ENCODE data around the gene NDC1.
"Not testable (repeated sequence)": the region's sequence is repeated elsewhere in the genome, so short reads cannot be mapped to it uniquely, and the experiment has no call there.

The NDC1 gene

DNA sequence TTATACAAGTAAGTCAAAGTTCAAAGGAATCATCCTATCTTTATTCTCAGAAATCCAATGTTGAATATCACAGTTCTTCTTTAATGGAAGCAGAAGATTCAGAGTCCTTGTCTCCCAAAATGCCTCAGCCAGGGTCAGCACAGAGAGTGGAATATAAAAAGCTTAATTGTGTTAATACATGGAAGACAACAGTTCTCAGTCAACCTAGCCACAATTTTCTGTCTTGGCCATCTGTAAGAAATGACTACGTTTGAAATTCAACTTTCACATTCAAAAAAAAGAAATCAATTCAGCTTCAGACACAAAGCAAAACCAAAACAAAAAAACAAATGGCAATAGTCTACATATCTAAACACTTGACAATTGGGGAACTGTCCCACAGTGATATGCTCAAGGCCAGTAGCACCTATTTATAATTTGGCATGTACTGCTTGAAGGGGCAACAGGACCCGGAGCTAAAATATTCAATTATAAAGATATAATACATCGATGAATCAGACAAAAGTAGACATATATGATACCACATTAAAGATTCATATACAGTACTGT, 71.8 kb downstream of the NDC1 start:
- TF ChIP-seq TCF4 (CRISPR knock-in tag; IDR thresholded peaks at IDR 0.05; ENCODE audit: borderline replicate concordance) (no peak), ZFP30 (CRISPR knock-in tag; IDR thresholded peaks at IDR 0.05) (no peak)
- no peak for ATAC-seq

DNA sequence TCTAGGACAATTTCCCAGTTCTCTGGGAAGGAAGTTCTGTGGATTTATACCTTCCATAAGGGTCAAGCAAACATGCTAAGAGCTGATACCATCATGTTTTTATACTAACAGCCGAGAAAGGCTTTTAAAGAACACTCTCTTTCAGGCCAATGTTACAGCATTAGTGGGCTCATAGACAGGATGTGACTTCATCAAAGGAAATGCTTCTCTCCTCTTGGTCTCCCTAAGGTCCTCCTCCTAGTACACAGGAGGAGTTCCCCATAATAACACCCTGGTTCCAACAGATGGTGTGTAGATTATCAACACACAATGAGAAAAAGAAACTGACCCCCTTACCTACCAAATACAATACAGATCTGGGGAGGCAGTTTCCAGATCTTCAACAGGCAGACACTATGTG, 72.4 kb downstream of the NDC1 start:
- ATAC-seq: no peak
- no peak for TF ChIP-seq ZNF8 (CRISPR knock-in tag; IDR thresholded peaks at IDR 0.05)
- no peak for TF ChIP-seq ESRRG (CRISPR knock-in tag; IDR thresholded peaks at IDR 0.05)

DNA sequence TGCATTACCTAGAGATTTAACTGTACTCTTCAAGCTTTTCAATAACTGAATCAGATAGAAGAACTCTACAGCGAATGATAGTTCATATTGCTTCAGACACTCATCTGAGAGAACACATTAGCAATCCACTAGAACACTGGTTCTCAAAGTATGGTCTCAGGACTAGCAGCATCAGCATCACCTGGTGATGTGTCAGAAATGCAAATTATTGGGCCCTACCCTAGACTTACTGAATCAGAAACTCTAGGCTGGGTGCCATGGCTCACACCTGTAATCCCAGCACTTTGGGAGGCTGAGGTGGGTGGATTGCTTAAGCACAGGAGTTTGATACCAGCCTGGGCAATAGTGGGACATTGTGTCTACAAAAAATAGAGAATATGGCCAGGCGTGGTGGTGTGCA, 74.2 kb downstream of the NDC1 start:
- no peak for TF ChIP-seq PPARA (CRISPR knock-in tag; IDR thresholded peaks at IDR 0.05; ENCODE audit: borderline replicate concordance)
- TF ChIP-seq, protein P1, sequence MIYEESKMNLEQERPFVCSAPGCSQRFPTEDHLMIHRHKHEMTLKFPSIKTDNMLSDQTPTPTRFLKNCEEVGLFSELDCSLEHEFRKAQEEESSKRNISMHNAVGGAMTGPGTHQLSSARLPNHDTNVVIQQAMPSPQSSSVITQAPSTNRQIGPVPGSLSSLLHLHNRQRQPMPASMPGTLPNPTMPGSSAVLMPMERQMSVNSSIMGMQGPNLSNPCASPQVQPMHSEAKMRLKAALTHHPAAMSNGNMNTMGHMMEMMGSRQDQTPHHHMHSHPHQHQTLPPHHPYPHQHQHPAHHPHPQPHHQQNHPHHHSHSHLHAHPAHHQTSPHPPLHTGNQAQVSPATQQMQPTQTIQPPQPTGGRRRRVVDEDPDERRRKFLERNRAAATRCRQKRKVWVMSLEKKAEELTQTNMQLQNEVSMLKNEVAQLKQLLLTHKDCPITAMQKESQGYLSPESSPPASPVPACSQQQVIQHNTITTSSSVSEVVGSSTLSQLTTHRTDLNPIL (CRISPR knock-in tag; IDR thresholded peaks at IDR 0.05; ENCODE audit: low read depth): no peak
- no peak for TF ChIP-seq ZNF565 (CRISPR knock-in tag; conservative IDR thresholded peaks at IDR 0.05; ENCODE audit: low read depth)
- no peak for TF ChIP-seq SNAI2 (CRISPR knock-in tag; IDR thresholded peaks at IDR 0.05)
- TF ChIP-seq, protein P2, sequence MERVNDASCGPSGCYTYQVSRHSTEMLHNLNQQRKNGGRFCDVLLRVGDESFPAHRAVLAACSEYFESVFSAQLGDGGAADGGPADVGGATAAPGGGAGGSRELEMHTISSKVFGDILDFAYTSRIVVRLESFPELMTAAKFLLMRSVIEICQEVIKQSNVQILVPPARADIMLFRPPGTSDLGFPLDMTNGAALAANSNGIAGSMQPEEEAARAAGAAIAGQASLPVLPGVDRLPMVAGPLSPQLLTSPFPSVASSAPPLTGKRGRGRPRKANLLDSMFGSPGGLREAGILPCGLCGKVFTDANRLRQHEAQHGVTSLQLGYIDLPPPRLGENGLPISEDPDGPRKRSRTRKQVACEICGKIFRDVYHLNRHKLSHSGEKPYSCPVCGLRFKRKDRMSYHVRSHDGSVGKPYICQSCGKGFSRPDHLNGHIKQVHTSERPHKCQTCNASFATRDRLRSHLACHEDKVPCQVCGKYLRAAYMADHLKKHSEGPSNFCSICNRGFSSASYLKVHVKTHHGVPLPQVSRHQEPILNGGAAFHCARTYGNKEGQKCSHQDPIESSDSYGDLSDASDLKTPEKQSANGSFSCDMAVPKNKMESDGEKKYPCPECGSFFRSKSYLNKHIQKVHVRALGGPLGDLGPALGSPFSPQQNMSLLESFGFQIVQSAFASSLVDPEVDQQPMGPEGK (CRISPR knock-in tag; IDR thresholded peaks at IDR 0.05; ENCODE audit: borderline replicate concordance): no peak
- TF ChIP-seq, protein P3, sequence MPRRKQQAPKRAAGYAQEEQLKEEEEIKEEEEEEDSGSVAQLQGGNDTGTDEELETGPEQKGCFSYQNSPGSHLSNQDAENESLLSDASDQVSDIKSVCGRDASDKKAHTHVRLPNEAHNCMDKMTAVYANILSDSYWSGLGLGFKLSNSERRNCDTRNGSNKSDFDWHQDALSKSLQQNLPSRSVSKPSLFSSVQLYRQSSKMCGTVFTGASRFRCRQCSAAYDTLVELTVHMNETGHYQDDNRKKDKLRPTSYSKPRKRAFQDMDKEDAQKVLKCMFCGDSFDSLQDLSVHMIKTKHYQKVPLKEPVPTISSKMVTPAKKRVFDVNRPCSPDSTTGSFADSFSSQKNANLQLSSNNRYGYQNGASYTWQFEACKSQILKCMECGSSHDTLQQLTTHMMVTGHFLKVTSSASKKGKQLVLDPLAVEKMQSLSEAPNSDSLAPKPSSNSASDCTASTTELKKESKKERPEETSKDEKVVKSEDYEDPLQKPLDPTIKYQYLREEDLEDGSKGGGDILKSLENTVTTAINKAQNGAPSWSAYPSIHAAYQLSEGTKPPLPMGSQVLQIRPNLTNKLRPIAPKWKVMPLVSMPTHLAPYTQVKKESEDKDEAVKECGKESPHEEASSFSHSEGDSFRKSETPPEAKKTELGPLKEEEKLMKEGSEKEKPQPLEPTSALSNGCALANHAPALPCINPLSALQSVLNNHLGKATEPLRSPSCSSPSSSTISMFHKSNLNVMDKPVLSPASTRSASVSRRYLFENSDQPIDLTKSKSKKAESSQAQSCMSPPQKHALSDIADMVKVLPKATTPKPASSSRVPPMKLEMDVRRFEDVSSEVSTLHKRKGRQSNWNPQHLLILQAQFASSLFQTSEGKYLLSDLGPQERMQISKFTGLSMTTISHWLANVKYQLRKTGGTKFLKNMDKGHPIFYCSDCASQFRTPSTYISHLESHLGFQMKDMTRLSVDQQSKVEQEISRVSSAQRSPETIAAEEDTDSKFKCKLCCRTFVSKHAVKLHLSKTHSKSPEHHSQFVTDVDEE (CRISPR knock-in tag; IDR thresholded peaks at IDR 0.05): no peak
- no peak for TF ChIP-seq ZNF70 (CRISPR knock-in tag; IDR thresholded peaks at IDR 0.05)
- TF ChIP-seq ARNTL (CRISPR knock-in tag; IDR thresholded peaks at IDR 0.05; ENCODE audit: borderline replicate concordance, low read depth): no peak
- no peak for TF ChIP-seq BACH2 (CRISPR knock-in tag; IDR thresholded peaks at IDR 0.05; ENCODE audit: borderline replicate concordance)
- no peak for TF ChIP-seq TOX (CRISPR knock-in tag; IDR thresholded peaks at IDR 0.05; ENCODE audit: borderline replicate concordance)
- TF ChIP-seq GLIS3 (CRISPR knock-in tag; IDR thresholded peaks at IDR 0.05): no peak
- no peak for TF ChIP-seq RARB (CRISPR knock-in tag; IDR thresholded peaks at IDR 0.05)
- no peak for ATAC-seq

DNA sequence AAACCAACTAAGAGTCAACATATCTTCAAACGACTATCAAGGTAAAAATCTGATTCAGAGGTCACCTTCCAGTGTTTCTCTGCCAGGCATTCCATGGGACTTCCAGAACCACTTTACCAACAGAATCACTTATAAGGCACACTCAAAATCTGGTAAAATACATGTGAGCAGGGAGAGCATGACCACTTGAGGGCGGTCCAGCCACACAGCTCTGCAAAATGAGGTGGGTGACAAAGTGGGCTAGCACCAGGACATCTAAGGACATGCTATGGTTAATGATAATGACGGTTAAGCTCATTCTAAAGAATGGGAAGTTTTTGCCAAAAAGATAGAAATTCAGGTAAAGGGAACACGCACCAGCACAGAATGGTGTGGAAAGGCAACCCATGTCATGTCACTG, 74.6 kb downstream of the NDC1 start:
- no peak for ATAC-seq
- TF ChIP-seq SNAI2 (CRISPR knock-in tag; IDR thresholded peaks at IDR 0.05) (no peak), ESRRG (CRISPR knock-in tag; IDR thresholded peaks at IDR 0.05) (no peak), ZNF565 (CRISPR knock-in tag; conservative IDR thresholded peaks at IDR 0.05; ENCODE audit: low read depth) (no peak), ARNTL (CRISPR knock-in tag; IDR thresholded peaks at IDR 0.05; ENCODE audit: borderline replicate concordance, low read depth) (no peak), ZNF8 (CRISPR knock-in tag; IDR thresholded peaks at IDR 0.05) (no peak), GLIS3 (CRISPR knock-in tag; IDR thresholded peaks at IDR 0.05) (no peak), BACH2 (CRISPR knock-in tag; IDR thresholded peaks at IDR 0.05; ENCODE audit: borderline replicate concordance) (no peak), OSR1 (CRISPR knock-in tag; IDR thresholded peaks at IDR 0.05) (no peak), ZNF70 (CRISPR knock-in tag; IDR thresholded peaks at IDR 0.05) (no peak), PPARA (CRISPR knock-in tag; IDR thresholded peaks at IDR 0.05; ENCODE audit: borderline replicate concordance) (no peak)
- TF ChIP-seq, protein P4, sequence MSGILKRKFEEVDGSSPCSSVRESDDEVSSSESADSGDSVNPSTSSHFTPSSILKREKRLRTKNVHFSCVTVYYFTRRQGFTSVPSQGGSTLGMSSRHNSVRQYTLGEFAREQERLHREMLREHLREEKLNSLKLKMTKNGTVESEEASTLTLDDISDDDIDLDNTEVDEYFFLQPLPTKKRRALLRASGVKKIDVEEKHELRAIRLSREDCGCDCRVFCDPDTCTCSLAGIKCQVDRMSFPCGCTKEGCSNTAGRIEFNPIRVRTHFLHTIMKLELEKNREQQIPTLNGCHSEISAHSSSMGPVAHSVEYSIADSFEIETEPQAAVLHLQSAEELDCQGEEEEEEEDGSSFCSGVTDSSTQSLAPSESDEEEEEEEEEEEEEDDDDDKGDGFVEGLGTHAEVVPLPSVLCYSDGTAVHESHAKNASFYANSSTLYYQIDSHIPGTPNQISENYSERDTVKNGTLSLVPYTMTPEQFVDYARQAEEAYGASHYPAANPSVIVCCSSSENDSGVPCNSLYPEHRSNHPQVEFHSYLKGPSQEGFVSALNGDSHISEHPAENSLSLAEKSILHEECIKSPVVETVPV (CRISPR knock-in tag; IDR thresholded peaks at IDR 0.05): no peak
- TF ChIP-seq, protein P5, sequence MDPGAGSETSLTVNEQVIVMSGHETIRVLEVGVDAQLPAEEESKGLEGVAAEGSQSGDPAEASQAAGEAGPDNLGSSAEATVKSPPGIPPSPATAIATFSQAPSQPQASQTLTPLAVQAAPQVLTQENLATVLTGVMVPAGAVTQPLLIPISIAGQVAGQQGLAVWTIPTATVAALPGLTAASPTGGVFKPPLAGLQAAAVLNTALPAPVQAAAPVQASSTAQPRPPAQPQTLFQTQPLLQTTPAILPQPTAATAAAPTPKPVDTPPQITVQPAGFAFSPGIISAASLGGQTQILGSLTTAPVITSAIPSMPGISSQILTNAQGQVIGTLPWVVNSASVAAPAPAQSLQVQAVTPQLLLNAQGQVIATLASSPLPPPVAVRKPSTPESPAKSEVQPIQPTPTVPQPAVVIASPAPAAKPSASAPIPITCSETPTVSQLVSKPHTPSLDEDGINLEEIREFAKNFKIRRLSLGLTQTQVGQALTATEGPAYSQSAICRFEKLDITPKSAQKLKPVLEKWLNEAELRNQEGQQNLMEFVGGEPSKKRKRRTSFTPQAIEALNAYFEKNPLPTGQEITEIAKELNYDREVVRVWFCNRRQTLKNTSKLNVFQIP (CRISPR knock-in tag; IDR thresholded peaks at IDR 0.05; ENCODE audit: borderline replicate concordance, low read depth): no peak
- TF ChIP-seq, protein P3 (CRISPR knock-in tag; IDR thresholded peaks at IDR 0.05): no peak
- TF ChIP-seq, protein P1 (CRISPR knock-in tag; IDR thresholded peaks at IDR 0.05; ENCODE audit: low read depth): no peak

DNA sequence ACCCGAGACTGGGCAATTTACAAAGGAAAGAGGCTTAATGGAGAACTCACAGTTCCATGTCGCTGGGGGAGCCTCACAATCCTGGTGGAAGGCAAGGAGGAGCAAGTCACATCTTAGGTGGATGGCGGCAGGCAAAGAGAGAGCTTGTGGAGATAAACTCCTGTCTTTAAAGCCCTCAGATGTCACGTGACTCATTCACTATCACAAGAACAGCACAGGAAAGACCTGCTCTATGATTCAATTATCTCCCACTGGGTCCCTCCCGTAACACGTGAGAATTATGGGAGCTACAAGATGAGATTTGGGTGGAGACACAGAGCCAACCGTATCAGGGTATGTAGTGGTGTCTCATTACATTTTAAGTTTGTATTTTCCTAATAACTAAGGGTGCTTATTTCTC, 77.6 kb downstream of the NDC1 start:
- not testable (repeated sequence) for ATAC-seq

All from SK-N-SH treated with all-trans-retinoic acid at 6 μM for 48 hours (cell line).